NCI-H128 (cell line): Measurements from ENCODE around the gene ANKRD11.
"Not testable (repeated sequence)": the region's sequence is repeated elsewhere in the genome, so short reads cannot be mapped to it uniquely, and the experiment has no call there.

ENCODE experiments used
- DNase-seq: peaks from one replicate; lab custom pipeline; 2025; ENCODE audit not compliant: unreplicated experiment; lab: John Stamatoyannopoulos, UW

The ANKRD11 gene

GRCh38 chr16:89369266-89369895, 121.0 kb downstream of the ANKRD11 start:
- DNase-seq: no peak

GRCh38 chr16:89368604-89369249, 121.6 kb downstream of the ANKRD11 start:
- no peak for DNase-seq

- DNase-seq: no peak
Measured at GRCh38 chr16:89367538-89367915, 122.8 kb downstream of the ANKRD11 start.

GRCh38 chr16:89366561-89367537, 123.5 kb downstream of the ANKRD11 start:
- no peak for DNase-seq

DNA sequence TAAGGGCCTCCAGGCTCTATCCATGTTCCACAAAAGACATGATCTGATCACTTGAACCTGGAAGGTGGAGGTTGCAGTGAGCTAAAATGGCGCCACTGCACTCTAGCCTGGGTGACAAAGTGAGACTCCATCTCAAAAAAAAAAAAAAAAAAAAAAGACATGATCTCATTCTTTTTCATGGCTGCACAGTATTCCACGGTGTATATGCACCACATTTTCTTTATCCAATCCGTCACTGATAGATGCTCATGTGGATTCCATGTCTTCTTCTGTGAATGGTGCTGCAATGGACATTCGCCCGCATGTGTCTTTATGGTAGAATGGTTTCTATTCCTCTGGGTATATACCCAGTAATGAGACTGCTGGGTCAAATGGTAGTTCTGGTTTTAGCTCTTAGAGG, 124.4 kb downstream of the ANKRD11 start:
- no peak for DNase-seq

DNA sequence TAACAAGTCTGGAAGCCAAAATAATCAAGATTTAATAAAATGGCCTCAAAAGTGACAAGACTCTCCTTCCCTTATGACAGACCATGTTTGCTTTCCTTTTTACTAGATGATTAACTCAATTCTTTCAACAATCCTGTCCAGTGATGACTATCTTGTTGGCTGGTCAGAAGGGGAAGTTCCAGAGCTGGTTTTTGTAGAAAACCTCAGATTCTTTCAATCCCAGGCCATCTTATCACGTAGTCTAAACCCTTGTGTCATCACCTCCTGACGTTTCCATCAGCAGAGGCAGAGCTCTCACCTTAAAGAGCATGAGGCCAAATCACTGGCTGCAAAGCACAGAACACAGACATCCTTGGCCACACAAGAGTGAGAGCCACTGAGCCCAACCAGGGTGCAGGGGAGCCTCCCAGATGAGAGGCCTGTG, 125.3 kb downstream of the ANKRD11 start:
- DNase-seq: no peak

DNA sequence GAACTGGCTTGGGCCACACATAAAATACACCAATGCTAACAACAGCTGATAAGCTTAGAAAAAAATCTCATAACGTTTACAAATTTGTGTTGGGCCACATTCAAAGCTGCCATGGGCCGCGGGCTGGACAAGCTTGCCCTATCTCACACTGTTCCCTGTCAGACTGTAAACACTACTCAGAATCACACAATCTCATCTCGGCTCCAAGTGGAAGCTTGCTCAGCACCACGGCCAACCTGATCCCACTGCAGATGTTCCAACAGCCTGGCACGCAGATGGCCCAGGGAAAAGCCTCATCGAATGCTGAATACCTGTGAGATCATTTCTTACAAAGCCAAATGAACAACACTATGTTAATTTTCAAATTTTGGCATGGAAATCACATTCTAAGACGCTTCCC, 125.8 kb downstream of the ANKRD11 start:
- DNase-seq: no peak

- no peak for DNase-seq
Measured at GRCh38 chr16:89363621-89364393, 126.6 kb downstream of the ANKRD11 start.

GRCh38 chr16:89362540-89363223, 127.7 kb downstream of the ANKRD11 start:
- DNase-seq: not testable (repeated sequence)

DNA sequence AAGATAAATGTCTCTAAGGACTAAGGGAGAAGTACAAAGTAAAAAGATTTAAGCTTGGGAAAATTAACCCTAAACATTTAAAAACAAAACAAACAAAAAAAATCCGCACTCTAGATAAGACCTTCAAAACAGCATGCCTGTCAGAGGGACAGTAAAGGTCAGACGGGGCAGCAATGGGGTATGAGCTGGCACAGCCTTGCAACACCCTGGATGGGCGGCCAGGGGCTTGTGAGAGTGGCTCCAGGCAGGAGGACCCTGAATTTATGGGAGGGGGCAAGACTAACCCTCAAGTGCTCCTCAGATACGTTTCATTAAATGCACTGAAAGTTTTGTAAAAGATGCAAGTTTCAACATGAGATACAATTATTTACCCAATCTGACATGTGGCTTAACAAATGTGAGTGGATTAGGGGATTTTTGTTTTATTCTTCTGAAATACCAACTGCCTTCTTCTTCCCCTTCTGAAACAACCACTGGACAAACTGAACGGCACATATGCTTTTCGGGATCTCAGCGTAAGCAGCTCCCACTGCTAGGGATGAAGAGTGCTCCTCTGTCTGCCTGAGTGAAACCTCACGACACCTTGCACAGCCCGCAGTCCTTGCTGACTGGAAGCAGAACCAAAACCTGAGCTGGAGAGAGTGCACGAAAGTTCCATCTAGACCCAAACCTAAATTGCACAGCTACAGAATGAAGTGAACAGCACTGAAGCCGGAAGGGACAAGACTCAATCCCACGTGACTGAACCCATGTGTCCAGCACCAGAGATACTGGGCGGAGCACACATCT, 128.4 kb downstream of the ANKRD11 start:
- no peak for DNase-seq

- no peak for DNase-seq
Measured at GRCh38 chr16:89360760-89361435, 129.5 kb downstream of the ANKRD11 start.

- no peak for DNase-seq
Measured at GRCh38 chr16:89359264-89360147, 130.9 kb downstream of the ANKRD11 start.

GRCh38 chr16:89358030-89359005, 132.0 kb downstream of the ANKRD11 start:
- no peak for DNase-seq

DNA sequence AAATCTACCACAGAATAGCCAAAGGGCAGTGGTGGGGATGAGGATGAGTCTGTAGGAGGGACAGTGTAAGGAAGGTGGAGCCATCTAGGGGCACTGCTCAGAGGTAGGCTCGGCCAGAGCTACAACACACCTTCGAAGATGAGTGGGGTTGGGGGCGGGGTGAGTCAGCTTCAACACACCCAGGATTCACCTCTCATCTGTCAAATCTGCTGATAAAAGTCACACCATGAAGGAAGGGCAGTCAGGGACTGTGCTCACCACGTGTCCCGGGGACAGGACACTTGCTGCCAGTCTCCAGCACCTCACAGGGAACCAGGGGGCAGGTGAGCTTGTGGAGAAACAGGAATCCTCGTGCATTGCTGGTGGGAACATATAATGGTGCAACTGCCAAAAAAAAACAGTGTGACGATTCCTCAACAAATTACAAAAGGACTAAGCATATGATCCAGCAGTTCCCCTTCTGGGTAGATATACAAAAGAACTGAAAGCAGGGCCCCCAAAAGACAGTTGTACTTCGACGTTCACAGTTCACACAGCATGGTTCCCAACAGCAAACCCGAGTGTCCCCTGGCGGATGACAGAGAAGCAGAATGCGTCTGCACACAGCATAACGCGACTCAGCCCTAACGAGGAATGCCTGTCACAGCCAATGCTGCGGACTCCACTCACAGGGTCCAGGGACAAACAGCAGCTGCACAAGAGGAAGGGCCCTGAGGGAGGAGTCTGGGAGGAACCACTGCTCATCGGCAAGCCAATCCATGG, 133.1 kb downstream of the ANKRD11 start:
- no peak for DNase-seq

- DNase-seq: no peak
Measured at GRCh38 chr16:89355686-89356085, 134.7 kb downstream of the ANKRD11 start.

- DNase-seq: no peak
Measured at GRCh38 chr16:89355007-89355406, 135.4 kb downstream of the ANKRD11 start.
